Measurements from ENCODE around the gene LRRC8B. TPM values are rescaled to one million over a fixed set of nuclear protein-coding genes. Genes with fewer than 3 reads are reported as not detected.

The LRRC8B gene
- total and polyA plus RNA-seq, 3 donors from 2014 or later: 20.5 to 42.1 (median 29.7) TPM

GRCh38 chr1:89578151-89578550, 53.5 kb downstream of the LRRC8B start:
- WGBS, 2 donors: 98 to 100% methylated on average over 1 of the region's 1 CpG
- Histone ChIP-seq H3K27me3 (no peaks in the 10 kb centered on the region), H3K36me3 (ENCODE audit: low read depth, missing control alignments) (no peaks in the 10 kb centered on the region), H3K9me3 (no peaks in the 10 kb centered on the region), H3K27ac (no peak overlapping the region), H3K4me3 (no peak overlapping the region), H3K4me1 (no peaks in the 10 kb centered on the region)
- DNase-seq: no peak
- intact Hi-C loops (cut with DNase I; ENCODE audit: low total_unique reads): no loop called here
- TF ChIP-seq CTCF (IDR thresholded peaks at IDR 0.05) (no peak), POLR2A (IDR thresholded peaks at IDR 0.05) (no peak)

- intact Hi-C loops (cut with DNase I; ENCODE audit: low total_unique reads): no loop called here
- H3K27me3 ChIP-seq: no peaks in the 10 kb centered on the region
Observed at GRCh38 chr1:89578946-89579684, 54.5 kb downstream of the LRRC8B start.

GRCh38 chr1:89580036-89580435, 55.4 kb downstream of the LRRC8B start:
- no peak for TF ChIP-seq POLR2A (IDR thresholded peaks at IDR 0.05)
- TF ChIP-seq CTCF (IDR thresholded peaks at IDR 0.05): no peak
- no peaks in the 10 kb centered on the region for H3K9me3 ChIP-seq
- intact Hi-C loops (cut with DNase I; ENCODE audit: low total_unique reads): no loop called here
- no peak overlapping the region for H3K4me3 ChIP-seq
- no peaks in the 10 kb centered on the region for H3K36me3 ChIP-seq (ENCODE audit: low read depth, missing control alignments)
- H3K27ac ChIP-seq: no peak overlapping the region
- H3K4me1 ChIP-seq: no peaks in the 10 kb centered on the region
- H3K27me3 ChIP-seq: no peaks in the 10 kb centered on the region
- no peak for DNase-seq
- 97 to 98% methylated on average over 7 of the region's 7 CpGs for WGBS, 2 donors

More at GRCh38 chr1:89578946-89579684, 54.5 kb downstream of the LRRC8B start:
- DNase-seq: no peak
- WGBS, 2 donors: 92 to 96% methylated on average over 2 of the region's 2 CpGs
- TF ChIP-seq POLR2A (IDR thresholded peaks at IDR 0.05) (no peak), CTCF (IDR thresholded peaks at IDR 0.05) (no peak)
- H3K9me3 ChIP-seq: no peaks in the 10 kb centered on the region
- H3K4me1 ChIP-seq: no peaks in the 10 kb centered on the region
- H3K36me3 ChIP-seq (ENCODE audit: low read depth, missing control alignments): no peaks in the 10 kb centered on the region
- H3K27ac ChIP-seq: no peak overlapping the region
- H3K4me3 ChIP-seq: no peak overlapping the region

GRCh38 chr1:89581859-89582258, 57.2 kb downstream of the LRRC8B start:
- 91 to 97% methylated on average over 1 of the region's 1 CpG for WGBS, 2 donors
- no peak for DNase-seq
- Histone ChIP-seq H3K27ac (no peak overlapping the region), H3K27me3 (no peaks in the 10 kb centered on the region), H3K4me3 (no peak overlapping the region), H3K36me3 (ENCODE audit: low read depth, missing control alignments) (no peaks in the 10 kb centered on the region), H3K4me1 (no peaks in the 10 kb centered on the region), H3K9me3 (no peaks in the 10 kb centered on the region)
- intact Hi-C loops (cut with DNase I; ENCODE audit: low total_unique reads): no loop called here
- TF ChIP-seq POLR2A (IDR thresholded peaks at IDR 0.05): no peak
- no peak for TF ChIP-seq CTCF (IDR thresholded peaks at IDR 0.05)

GRCh38 chr1:89582571-89582970, 57.9 kb downstream of the LRRC8B start:
- no peaks in the 10 kb centered on the region for H3K27me3 ChIP-seq
- no peaks in the 10 kb centered on the region for H3K9me3 ChIP-seq
- 95 to 96% methylated on average over 9 of the region's 9 CpGs for whole genome bisulfite sequencing, 2 donors
- no peak for DNase-seq
- H3K4me1 ChIP-seq: no peaks in the 10 kb centered on the region
- H3K4me3 ChIP-seq: no peak overlapping the region
- H3K27ac ChIP-seq: no peak overlapping the region
- intact Hi-C loops (cut with DNase I; ENCODE audit: low total_unique reads): no loop called here
- H3K36me3 ChIP-seq (ENCODE audit: low read depth, missing control alignments): no peaks in the 10 kb centered on the region
- TF ChIP-seq CTCF (IDR thresholded peaks at IDR 0.05) (no peak), POLR2A (IDR thresholded peaks at IDR 0.05) (no peak)

Data from testis (tissue), 3 donors.